ENCODE results near the gene RELB.

GRCh38 chr19:45037393-45038169, 36.3 kb downstream of the RELB start:
- TF ChIP-seq, protein P1, sequence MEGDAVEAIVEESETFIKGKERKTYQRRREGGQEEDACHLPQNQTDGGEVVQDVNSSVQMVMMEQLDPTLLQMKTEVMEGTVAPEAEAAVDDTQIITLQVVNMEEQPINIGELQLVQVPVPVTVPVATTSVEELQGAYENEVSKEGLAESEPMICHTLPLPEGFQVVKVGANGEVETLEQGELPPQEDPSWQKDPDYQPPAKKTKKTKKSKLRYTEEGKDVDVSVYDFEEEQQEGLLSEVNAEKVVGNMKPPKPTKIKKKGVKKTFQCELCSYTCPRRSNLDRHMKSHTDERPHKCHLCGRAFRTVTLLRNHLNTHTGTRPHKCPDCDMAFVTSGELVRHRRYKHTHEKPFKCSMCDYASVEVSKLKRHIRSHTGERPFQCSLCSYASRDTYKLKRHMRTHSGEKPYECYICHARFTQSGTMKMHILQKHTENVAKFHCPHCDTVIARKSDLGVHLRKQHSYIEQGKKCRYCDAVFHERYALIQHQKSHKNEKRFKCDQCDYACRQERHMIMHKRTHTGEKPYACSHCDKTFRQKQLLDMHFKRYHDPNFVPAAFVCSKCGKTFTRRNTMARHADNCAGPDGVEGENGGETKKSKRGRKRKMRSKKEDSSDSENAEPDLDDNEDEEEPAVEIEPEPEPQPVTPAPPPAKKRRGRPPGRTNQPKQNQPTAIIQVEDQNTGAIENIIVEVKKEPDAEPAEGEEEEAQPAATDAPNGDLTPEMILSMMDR (conservative IDR thresholded peaks at IDR 0.05; ENCODE audit: low read length): no peak
- no peak for TF ChIP-seq EZH2phosphoT487 (IDR thresholded peaks at IDR 0.05; ENCODE audit: borderline replicate concordance)

Measured in Loucy (cell line).